WERI-Rb-1 (cell line): ENCODE data around the gene PRMT9.

Experiments used
- DNase-seq: peaks from one replicate; pipeline ENCODE4 v3.0.0-alpha.2; 2020
- H3K27ac ChIP-seq: fragments of 250-450 bp; sonication (Bioruptor Pico); 2 replicates; pipeline ENCODE4 v1.5.1; 2020; ENCODE audit warnings: mild to moderate bottlenecking, moderate library complexity
- H3K27me3 ChIP-seq: fragments of 250-450 bp; sonication (Bioruptor Pico); 2 replicates; pipeline ENCODE4 v1.5.1; 2021; ENCODE audit warnings: mild to moderate bottlenecking, low read depth, moderate library complexity; ENCODE audit not compliant: insufficient read depth, severe bottlenecking
- H3K36me3 ChIP-seq: fragments of 250-450 bp; sonication (Bioruptor Pico); 2 replicates; pipeline ENCODE4 v1.5.1; 2020; ENCODE audit warnings: mild to moderate bottlenecking, moderate library complexity
- H3K4me3 ChIP-seq: 2 replicates; pipeline ENCODE4 v1.5.1; 2011; ENCODE audit warnings: low read depth, mild to moderate bottlenecking, control low read depth, low read length
- H3K9me3 ChIP-seq: fragments of 250-450 bp; sonication (Bioruptor Pico); 2 replicates; pipeline ENCODE4 v1.5.1; 2021; ENCODE audit warnings: mild to moderate bottlenecking, moderate library complexity; ENCODE audit not compliant: severe bottlenecking
- CTCF ChIP-seq: IDR thresholded peaks from 2 replicates; pipeline ENCODE4 v1.5.1; 2011; ENCODE audit warnings: low read depth, mild to moderate bottlenecking, control low read depth, inconsistent platforms, low read length

PRMT9 gene

GRCh38 chr4:147725673-147726072 is 41.7 kb upstream of the PRMT9 start:
- no peak overlapping the region for H3K4me3 ChIP-seq
- no peaks in the 10 kb centered on the region for H3K27me3 ChIP-seq
- no peak for DNase-seq
- no peaks in the 10 kb centered on the region for H3K36me3 ChIP-seq
- H3K27ac ChIP-seq = no peak overlapping the region
- no peaks in the 10 kb centered on the region for H3K9me3 ChIP-seq
- no peak for TF ChIP-seq CTCF

- H3K27me3 ChIP-seq = no peaks in the 10 kb centered on the region
- H3K27ac ChIP-seq = peak overlapping the region; percentile 26
- DNase-seq = peak; percentile 47
- TF ChIP-seq CTCF = no peak
- no peak overlapping the region for H3K4me3 ChIP-seq
- H3K9me3 ChIP-seq = no peaks in the 10 kb centered on the region
- H3K36me3 ChIP-seq = no peaks in the 10 kb centered on the region
Measured at GRCh38 chr4:147724468-147725201, 40.7 kb upstream of the PRMT9 start.

GRCh38 chr4:147723326-147723725 is 39.4 kb upstream of the PRMT9 start:
- Histone ChIP-seq H3K27ac (no peak overlapping the region; the same call in 1 of the 2 replicates), H3K9me3 (no peaks in the 10 kb centered on the region), H3K4me3 (no peak overlapping the region), H3K36me3 (no peaks in the 10 kb centered on the region), H3K27me3 (no peaks in the 10 kb centered on the region)
- DNase-seq = no peak
- TF ChIP-seq CTCF = no peak

GRCh38 chr4:147717878-147718277 is 33.9 kb upstream of the PRMT9 start:
- no peak overlapping the region for H3K4me3 ChIP-seq
- TF ChIP-seq CTCF = no peak
- H3K27me3 ChIP-seq = no peaks in the 10 kb centered on the region
- no peak for DNase-seq
- no peaks in the 10 kb centered on the region for H3K9me3 ChIP-seq
- H3K27ac ChIP-seq = no peak overlapping the region
- no peaks in the 10 kb centered on the region for H3K36me3 ChIP-seq

- no peaks in the 10 kb centered on the region for H3K27me3 ChIP-seq
- no peak for DNase-seq
- H3K36me3 ChIP-seq = no peaks in the 10 kb centered on the region
- TF ChIP-seq CTCF = no peak
- no peak overlapping the region for H3K4me3 ChIP-seq
- no peak overlapping the region for H3K27ac ChIP-seq
- no peaks in the 10 kb centered on the region for H3K9me3 ChIP-seq
Measured at GRCh38 chr4:147714575-147715401, 30.8 kb upstream of the PRMT9 start.
